Measurements from ENCODE around the gene CALML5.

The CALML5 gene, protein sequence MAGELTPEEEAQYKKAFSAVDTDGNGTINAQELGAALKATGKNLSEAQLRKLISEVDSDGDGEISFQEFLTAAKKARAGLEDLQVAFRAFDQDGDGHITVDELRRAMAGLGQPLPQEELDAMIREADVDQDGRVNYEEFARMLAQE

DNA sequence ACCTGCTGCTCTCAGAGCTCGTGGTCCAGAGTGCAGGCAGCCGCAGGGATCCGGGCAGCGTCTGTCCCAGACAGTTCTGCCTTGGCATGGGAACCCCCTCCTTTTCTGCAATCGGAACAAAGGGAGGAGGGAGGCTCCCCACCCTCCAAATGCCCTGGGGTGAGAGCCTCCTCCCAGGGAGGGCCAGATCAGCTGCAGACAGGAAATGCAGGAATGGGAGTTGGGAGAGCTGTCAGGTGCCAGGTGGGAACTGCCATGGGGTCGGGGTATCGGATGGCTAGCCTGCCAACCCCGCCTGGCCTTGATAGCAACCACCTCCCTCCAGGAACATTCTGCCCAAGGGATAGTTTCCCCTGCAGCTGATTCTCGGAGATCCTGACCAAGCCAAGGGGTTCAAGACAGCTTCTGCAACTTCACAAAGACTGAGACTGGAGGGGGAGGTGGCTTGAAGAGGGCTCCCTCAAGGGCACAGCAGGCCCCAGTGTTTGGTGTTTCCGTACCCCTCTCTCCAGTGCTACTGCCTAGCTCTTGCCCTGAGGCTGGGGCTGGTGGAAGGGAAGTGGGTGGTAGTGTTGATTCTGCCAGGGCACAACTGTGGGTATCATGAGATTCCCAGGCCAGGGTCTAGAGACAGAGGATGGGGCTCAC is at the start of gene CALML5:
TSS of gene CALML5 (minus strand) at position 78 of the 648 bp plus-strand sequence. CDS start 132 bp downstream, outside the sequence.
- DNase-seq (ENCODE audit: low read depth), result no peak

DNA sequence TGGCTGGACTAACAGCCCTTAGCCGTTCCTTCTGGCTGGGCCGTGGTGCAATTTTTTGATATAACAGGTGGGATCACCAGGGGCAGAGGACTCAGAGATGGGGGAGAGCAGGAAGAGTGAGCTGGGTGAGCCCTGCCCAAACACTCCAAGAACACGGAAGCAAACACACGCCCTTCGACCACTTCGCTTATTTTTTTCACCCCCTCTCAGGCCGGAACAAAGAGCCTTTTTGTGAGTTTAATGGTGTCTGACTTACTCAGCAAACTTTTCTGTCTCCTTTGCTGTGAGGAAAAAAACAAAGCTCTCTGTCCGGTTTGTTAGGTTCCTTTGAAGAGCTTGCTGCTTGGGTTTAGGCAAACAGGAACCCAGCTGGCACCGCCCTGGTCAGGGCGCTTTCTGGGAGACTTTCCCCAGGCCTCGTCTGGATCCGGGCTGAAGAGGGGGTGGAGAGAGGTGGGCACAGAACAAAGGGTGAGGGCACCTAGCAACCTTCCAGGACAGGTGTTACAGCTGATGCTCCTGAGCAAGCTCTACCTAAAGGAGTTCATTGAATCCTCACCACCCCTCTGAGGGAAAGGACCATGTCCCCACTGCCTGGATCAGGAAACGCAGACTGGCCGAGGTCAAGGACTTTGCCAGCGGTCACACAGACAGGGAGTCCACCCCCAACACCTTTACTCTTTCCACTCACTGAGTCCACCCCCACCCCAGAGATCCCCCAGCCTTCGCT is 48.7 kb upstream of the CALML5 start:
- DNase-seq (ENCODE audit: low read depth), result no peak

- DNase-seq (ENCODE audit: low read depth), result no peak
Observed at GRCh38 chr10:5547681-5547930, 48.2 kb upstream of the CALML5 start.

DNA sequence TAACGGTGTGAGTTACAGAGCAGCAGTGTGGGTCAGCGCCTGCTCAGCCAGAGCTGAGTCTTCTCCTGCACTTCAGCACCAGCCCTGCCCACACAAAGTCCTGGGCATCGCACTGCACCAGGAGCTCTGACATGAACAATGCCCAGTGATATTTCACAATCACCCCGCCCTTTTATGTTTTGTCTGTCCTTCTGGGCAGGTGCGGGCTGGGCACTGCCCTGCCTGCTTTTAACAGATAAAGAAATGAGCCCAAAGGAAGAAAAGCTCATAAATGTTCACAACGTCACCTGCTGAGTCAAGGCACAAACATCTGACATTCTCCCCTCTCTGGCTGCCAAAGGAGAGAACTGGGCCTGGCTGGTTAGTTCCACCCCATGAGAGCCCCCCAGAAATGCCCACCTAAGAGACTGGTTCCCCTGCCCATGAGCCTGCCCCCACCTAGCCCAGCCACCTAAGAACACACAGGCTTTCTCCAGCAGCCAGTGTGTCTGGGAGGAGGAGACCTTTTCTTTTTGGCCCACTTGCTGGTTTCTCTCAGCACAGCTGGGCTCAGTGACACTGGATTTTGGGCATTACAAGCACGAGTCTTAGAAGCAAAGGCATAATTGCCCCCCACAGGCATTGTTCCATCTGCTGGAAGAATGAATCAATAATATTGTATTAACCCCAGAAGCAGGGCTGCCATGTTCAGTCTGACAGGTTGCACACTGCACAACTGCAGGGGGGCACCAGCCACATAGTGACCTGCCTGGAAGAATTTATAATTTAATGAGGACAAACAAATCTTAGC is 47.7 kb upstream of the CALML5 start:
- no peak for DNase-seq (ENCODE audit: low read depth)

DNA sequence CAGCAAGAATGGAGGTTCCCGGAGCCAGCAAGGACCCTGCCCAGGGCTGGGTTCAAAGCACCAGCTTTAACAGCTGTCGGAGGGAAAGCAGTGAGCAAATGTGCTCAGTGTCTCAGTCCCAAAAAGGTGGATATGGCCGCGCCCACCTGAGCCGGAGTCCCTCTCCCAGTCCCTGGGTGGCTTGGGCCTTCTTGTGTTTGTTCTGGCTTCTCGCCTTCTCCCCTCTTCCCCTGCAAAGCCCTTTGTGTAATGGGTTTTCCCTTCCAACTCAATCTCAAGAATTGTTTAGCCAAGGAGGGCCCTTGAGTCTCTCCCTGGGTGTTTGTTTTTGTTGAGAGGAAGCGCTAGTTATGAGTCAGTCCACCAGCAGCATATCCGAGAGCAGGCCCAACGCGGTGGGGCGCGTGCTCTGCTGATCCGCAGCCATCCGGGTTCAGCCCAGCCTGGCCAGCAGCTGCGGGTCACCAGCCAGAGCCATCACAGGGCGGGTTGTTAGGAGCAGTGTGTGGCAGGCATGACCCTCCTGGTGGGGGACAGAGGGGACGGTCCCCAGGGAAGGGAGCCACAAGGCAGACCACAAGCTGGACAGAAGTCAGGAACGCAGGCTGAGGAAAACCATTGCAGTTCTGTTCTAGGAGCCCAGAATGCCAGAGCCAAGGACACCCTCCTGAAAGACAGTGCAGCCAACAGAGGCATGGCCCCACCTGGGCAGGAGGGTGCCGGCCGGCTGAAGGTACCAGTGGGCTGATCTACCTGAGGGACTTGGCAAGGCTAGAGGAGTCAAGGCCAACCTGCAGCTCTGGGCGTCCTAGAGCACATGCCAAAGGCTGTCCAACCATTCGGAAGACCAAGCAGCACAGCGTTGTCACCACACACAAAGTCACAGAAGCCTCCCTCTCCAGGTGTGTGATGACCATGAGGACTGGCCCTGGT is 46.7 kb upstream of the CALML5 start:
- no peak for DNase-seq (ENCODE audit: low read depth)

- DNase-seq (ENCODE audit: low read depth), result no peak
Observed at GRCh38 chr10:5545426-5545777, 46.0 kb upstream of the CALML5 start.

DNA sequence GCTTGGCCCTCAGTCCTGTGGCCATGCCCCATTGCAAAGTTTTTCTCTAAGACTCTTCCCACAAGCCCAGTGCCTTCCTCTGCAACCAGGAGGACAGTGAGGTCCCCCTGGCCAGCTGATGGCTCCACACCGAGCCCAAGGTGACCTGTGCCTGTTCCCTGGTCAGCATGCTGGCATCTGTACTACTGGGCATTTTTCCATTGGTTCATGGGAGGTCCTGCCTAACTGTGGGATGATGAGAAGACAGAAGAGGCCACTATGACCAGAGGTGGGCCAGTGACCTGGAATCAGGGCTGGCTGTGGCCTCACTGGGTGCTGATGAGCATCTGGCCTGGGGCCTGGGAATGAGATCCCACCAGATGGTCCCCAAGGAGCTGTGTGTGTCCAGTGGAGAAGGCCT is 45.6 kb upstream of the CALML5 start:
- no peak for DNase-seq (ENCODE audit: low read depth)

GRCh38 chr10:5544216-5544805 is 44.9 kb upstream of the CALML5 start:
- DNase-seq (ENCODE audit: low read depth), result no peak

DNA sequence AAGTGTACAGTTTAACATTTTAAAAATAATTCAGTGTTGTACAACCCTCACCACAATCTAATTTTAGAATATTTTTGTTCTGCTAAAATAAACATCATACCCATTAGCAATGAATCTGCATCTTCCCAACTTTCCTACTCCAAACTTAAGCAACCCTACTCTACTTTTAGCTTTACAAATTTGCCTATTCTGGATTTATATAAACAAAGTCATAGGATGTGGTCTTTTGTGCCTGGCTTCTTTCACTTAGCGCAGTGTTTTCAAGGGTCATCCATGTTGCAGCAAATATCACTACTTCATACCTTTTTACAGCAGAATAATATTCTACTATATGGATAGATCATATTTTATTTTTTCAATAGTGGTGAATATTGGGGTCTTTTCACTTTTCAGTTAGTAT is 44.3 kb upstream of the CALML5 start:
- DNase-seq (ENCODE audit: low read depth), result no peak

DNA sequence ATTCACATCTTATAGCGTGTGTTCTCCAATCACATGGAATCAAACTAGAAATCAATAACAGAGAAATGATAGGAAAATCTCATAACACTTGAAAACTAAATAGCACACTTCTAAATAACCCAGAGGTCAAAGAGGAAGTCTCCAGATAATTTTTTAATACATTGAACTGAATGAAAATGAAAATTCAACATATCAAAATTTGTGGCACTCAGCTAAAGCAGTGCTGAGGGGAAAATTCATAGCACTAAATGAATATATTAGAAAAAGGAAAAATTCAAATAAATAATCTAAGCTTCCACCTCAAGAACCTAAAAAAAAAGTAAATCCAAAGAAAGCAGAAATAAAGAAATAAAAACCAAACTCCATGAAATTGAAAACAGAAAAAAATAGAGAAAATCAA is 42.7 kb upstream of the CALML5 start:
- no peak for DNase-seq (ENCODE audit: low read depth)

- DNase-seq (ENCODE audit: low read depth), result no peak
Observed at GRCh38 chr10:5540891-5541290, 41.5 kb upstream of the CALML5 start.

DNA sequence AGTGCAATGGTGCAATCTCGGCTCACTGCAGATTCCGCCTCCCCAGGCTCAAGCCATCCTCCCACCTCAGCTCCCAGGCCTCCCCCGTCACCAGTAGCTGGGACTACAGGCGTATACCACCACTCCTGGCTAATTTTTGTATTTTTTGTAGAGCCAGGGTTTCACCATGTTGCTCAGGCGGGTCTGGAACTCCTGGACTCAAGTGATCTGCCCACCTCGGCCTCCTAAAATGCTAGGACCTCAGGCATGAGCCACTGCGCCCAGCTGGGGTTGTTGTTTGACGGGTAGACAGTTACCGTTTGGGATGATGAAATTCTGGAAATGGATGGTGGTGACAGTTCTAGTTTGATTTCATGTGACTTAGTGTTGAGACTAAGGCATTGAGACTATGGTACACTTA is 40.7 kb upstream of the CALML5 start:
- DNase-seq (ENCODE audit: low read depth), result no peak

DNA sequence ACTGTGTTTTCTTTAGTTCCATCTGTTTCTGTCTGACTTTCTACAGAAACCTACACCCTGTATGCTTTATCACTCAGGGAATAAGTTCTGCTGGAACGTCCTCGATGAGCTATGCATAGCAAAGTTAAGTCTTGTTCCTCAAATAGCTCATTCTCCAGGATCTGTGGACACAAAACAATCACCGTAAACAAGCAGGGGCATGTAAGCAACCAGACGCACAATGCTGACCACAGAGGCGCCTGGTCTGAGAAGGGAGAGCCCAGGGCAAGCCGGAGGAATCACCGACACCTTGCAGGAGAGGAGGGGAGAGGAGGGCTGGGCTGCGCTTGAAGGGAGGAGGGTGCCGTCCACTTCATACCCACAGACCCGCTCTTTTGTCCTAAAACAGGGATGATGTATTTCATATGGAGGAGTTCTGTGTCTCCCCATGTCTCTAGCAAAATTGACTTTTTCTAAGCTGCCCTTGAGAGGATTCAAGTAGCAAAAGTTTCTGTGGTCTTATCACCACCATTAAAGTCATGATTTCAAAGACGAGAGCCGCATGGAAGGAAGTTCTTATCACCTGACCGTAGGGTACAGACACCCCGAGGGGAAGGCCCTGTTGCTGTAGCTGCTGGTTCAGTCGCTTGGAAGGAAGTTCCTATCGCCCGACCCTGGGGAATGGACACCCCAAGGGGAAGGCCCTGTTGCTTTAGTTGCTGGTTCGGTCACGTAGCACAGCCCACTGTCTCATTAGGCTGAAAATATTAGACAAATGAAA is 39.7 kb upstream of the CALML5 start:
- no peak for DNase-seq (ENCODE audit: low read depth)

DNA sequence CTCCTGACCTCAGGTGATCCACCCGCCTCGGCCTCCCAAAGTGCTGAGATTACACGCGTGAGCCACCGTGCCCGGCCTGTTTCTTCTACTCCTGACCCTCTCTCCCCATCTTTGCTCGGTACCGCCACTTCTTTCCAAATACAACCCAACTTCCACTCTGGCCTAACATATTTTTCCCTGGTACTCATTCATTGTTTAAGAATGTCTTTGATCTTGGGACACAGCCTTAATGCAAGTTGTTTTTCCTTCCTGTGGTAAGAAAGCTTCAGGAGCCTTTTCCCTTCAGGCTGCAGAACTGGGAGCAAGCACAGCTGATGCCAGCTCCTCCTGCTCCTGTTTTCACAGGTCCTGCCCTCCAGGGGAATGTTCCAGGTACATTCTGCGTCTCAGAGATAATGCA is 39.1 kb upstream of the CALML5 start:
- no peak for DNase-seq (ENCODE audit: low read depth)

DNA sequence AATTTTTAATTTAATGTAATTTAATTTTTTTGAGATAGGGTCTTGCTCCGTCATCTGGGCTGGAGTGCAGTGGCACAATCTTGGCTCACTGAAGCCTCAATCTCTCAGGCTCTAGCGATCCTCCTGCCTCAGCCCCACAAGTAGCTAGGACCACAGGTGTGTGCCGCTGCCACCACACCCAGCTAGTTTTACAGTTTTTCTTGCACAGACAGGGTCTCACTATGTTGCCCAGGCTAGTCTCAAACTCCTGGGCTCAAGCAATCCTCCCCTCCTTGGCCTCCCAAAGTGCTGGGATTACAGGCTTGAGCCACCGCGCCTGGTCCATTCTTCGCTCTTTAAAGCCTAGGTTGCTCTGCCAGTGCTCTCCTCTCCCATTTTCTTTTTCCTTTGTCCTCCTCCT is 38.3 kb upstream of the CALML5 start:
- DNase-seq (ENCODE audit: low read depth), result no peak

GRCh38 chr10:5536486-5537081 is 37.2 kb upstream of the CALML5 start:
- no peak for DNase-seq (ENCODE audit: low read depth)

DNA sequence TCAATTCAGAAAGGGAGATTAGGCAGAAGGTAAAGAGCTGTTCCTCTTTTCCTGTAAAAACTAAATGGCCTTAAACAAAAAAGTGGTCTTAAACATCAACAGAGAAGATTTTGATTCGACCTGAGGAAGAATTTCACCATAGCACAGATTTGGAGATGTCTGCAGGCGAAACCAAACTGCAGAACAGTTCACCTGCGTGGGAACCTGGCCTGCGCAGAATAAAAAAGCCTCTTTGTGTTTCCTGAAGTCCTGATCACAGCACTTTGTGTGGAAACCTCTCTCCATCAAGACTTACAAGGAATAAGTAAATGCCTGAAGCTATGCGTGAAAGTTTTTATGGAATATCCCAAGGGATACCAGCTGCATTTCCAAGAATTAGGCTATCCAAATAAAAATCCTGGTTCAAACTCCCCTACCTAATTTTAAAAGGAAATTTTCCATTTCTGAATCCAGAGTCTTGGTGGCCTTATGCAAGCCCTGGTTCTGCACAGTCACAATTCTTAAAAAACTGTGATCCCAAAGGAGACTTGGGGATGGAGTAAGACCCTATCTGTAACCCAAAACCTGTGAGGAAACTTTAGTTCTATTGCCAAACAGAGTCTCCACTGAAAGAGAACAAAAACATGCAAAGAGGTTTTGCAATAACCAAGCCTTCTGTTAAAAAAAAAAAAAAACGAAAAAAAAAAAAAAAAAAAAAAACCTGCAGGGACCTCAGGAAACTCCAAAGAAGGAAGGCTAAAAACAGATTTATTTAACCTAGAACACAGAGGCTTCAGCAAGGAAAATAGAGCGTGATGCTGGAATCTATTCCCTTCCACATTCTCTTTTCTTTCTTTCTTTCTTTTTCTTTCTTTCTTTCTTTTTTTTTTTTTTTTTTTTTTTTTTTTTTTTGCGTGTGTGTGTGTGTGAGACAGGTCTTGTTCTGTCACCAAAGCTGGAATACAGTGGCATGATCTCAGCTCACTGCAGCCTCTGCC is 35.8 kb upstream of the CALML5 start:
- no peak for DNase-seq (ENCODE audit: low read depth)

DNA sequence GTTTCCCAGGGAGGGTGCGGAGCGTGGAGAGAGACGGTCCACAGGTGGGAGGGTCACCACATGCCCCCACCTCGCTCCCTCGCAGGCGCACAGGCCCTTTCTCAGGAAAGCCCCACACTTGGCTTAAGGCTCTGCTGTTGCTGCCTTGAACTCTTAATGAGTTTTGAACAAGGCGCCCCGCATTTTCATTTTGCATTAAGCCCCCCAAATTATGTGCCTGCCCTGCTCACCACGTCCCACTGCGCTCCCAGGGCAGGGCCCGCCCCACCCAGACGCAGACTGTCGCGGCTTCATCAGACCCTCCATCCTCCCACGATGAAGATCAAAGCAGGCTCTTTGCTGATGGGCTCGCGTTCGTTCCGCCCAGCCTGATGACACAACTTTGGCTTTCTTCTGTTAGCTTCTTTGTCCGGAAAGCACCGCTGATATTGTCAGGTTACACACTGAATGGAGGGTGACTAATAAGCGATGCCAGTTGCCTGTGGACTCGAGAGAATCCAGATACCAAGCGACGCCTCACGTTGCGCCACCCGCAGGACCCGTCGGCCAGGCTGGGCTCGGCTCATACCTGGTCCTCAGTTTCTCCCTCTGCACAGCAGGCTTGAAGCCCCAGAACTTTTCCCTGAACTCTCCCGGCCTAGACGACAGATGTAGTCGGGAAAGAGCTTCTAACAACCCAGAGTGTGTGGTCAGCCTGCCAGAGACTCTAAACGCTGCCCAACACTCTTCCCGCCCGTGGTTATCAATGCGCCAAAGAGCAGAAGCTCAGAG is 34.9 kb upstream of the CALML5 start:
- DNase-seq (ENCODE audit: low read depth), result no peak

All from HS-5 (cell line).